ENCODE results near the gene RRM1.
"Not testable (repeated sequence)": the region's sequence is repeated elsewhere in the genome, so short reads cannot be mapped to it uniquely, and the experiment has no call there.

The RRM1 gene

GRCh38 chr11:4084406-4085125 is 10.0 kb upstream of the RRM1 start:
- no peak for DNase-seq

- DNase-seq = no peak
Observed at GRCh38 chr11:4085575-4085974, 9.0 kb upstream of the RRM1 start.

- no peak for DNase-seq
Observed at GRCh38 chr11:4086575-4087353, 7.8 kb upstream of the RRM1 start.

- DNase-seq = no peak
Observed at GRCh38 chr11:4087551-4087950, 7.0 kb upstream of the RRM1 start.

- DNase-seq = no peak
Observed at GRCh38 chr11:4090258-4090657, 4.3 kb upstream of the RRM1 start.

- no peak for DNase-seq
Observed at GRCh38 chr11:4092026-4092425, 2.6 kb upstream of the RRM1 start.

GRCh38 chr11:4093519-4094347 is 866 bp upstream of the RRM1 start:
- no peak for DNase-seq

GRCh38 chr11:4095509-4096230 is 1.1 kb downstream of the RRM1 start:
- DNase-seq = no peak

- no peak for DNase-seq
Observed at GRCh38 chr11:4098026-4098621, 3.5 kb downstream of the RRM1 start.

- no peak for DNase-seq
Observed at GRCh38 chr11:4102711-4103110, 8.1 kb downstream of the RRM1 start.

- no peak for DNase-seq
Observed at GRCh38 chr11:4103269-4103668, 8.7 kb downstream of the RRM1 start.

GRCh38 chr11:4105916-4106315 is 11.3 kb downstream of the RRM1 start:
- DNase-seq = no peak

GRCh38 chr11:4111834-4112233 is 17.2 kb downstream of the RRM1 start:
- no peak for DNase-seq

GRCh38 chr11:4115128-4115527 is 20.5 kb downstream of the RRM1 start:
- no peak for DNase-seq

- no peak for DNase-seq
Observed at GRCh38 chr11:4118107-4118506, 23.5 kb downstream of the RRM1 start.

- DNase-seq = no peak
Observed at GRCh38 chr11:4123218-4123617, 28.6 kb downstream of the RRM1 start.

GRCh38 chr11:4125141-4125540 is 30.5 kb downstream of the RRM1 start:
- DNase-seq = no peak

GRCh38 chr11:4127357-4127756 is 32.8 kb downstream of the RRM1 start:
- no peak for DNase-seq

- DNase-seq = not testable (repeated sequence)
Observed at GRCh38 chr11:4130219-4130618, 35.6 kb downstream of the RRM1 start.

GRCh38 chr11:4134806-4135205 is 40.2 kb downstream of the RRM1 start:
- no peak for DNase-seq

- no peak for DNase-seq
Observed at GRCh38 chr11:4138497-4138896, 43.9 kb downstream of the RRM1 start.

GRCh38 chr11:4140067-4140636 is 45.6 kb downstream of the RRM1 start:
- DNase-seq = no peak
